Neural crest cell (in vitro differentiated cells): ENCODE data around the gene CNGB1. TPM values are rescaled to one million over a fixed set of nuclear protein-coding genes. Genes with fewer than 3 reads are reported as not detected.

Experiments
- DNase-seq: peaks from one replicate; pipeline ENCODE4 v3.0.0; 2021; ENCODE audit warnings: low read depth, mixed read lengths, low spot score
- H3K27ac Mint-ChIP-seq: one replicate; pipeline ENCODE4 v1.8.0; 2021; ENCODE audit warnings: mild to moderate bottlenecking, mixed read lengths; ENCODE audit not compliant: unreplicated experiment
- H3K27me3 Mint-ChIP-seq: 2 replicates; pipeline ENCODE4 v1.8.0; 2021; ENCODE audit warnings: low read depth, mild to moderate bottlenecking, mixed read lengths
- H3K36me3 Mint-ChIP-seq: 2 replicates; pipeline ENCODE4 v1.8.0; 2021; ENCODE audit warnings: low read depth, mild to moderate bottlenecking, mixed read lengths
- H3K4me1 Mint-ChIP-seq: 2 replicates; pipeline ENCODE4 v1.8.0; 2021; ENCODE audit warnings: mixed read lengths
- H3K4me3 Mint-ChIP-seq: one replicate; pipeline ENCODE4 v1.8.0; 2021; ENCODE audit warnings: mild to moderate bottlenecking, mixed read lengths
- H3K9me3 Mint-ChIP-seq: 2 replicates; pipeline ENCODE4 v1.8.0; 2021; ENCODE audit warnings: mixed read lengths
- CTCF ChIP-seq: fragments of 200-600 bp; sonication (generic); conservative IDR thresholded peaks from 2 replicates; pipeline ENCODE4 v1.5.0; 2021; ENCODE audit warnings: antibody characterized with exemption, mild to moderate bottlenecking
- total RNA-seq: library from RNA; stranded (reverse); gene quantifications from 2 replicates; pipeline ENCODE4 v1.2.1, GENCODE V29; 2021

Gene CNGB1
- total RNA-seq, 1 donor from 2014 or later, result 0.21 TPM

GRCh38 chr16:57887711-57888110 is 83.2 kb downstream of the CNGB1 start:
- no peaks in the 10 kb centered on the region for H3K36me3 Mint-ChIP-seq
- no peak for TF ChIP-seq CTCF
- peaks cover 4% of the 10 kb centered on the region for H3K4me1 Mint-ChIP-seq
- peaks cover 17% of the 10 kb centered on the region for H3K27me3 Mint-ChIP-seq
- DNase-seq, result no peak
- H3K4me3 Mint-ChIP-seq, result no peak overlapping the region
- no peaks in the 10 kb centered on the region for H3K9me3 Mint-ChIP-seq
- H3K27ac Mint-ChIP-seq, result no peak overlapping the region

GRCh38 chr16:57886427-57886826 is 84.5 kb downstream of the CNGB1 start:
- Mint-ChIP-seq H3K4me3 (no peak overlapping the region), H3K9me3 (no peaks in the 10 kb centered on the region), H3K27ac (no peak overlapping the region), H3K36me3 (no peaks in the 10 kb centered on the region), H3K27me3 (peaks cover 17% of the 10 kb centered on the region), H3K4me1 (peaks cover 4% of the 10 kb centered on the region)
- TF ChIP-seq CTCF, result no peak
- DNase-seq, result no peak

- TF ChIP-seq CTCF, result no peak
- no peak for DNase-seq
- peaks cover 19% of the 10 kb centered on the region for H3K27me3 Mint-ChIP-seq
- H3K4me3 Mint-ChIP-seq, result no peak overlapping the region
- H3K36me3 Mint-ChIP-seq, result no peaks in the 10 kb centered on the region
- H3K9me3 Mint-ChIP-seq, result no peaks in the 10 kb centered on the region
- H3K27ac Mint-ChIP-seq, result no peak overlapping the region
- peaks cover 4% of the 10 kb centered on the region for H3K4me1 Mint-ChIP-seq
These were observed 86.2 kb downstream of the CNGB1 start for GRCh38 chr16:57884655-57885133.

GRCh38 chr16:57883953-57884654 is 86.8 kb downstream of the CNGB1 start:
- Mint-ChIP-seq H3K4me1 (peaks cover 4% of the 10 kb centered on the region), H3K36me3 (no peaks in the 10 kb centered on the region), H3K9me3 (no peaks in the 10 kb centered on the region), H3K4me3 (no peak overlapping the region), H3K27me3 (peaks cover 19% of the 10 kb centered on the region), H3K27ac (no peak overlapping the region)
- no peak for TF ChIP-seq CTCF
- DNase-seq, result no peak

GRCh38 chr16:57883480-57883879 is 87.4 kb downstream of the CNGB1 start:
- no peaks in the 10 kb centered on the region for H3K9me3 Mint-ChIP-seq
- peaks cover 21% of the 10 kb centered on the region for H3K27me3 Mint-ChIP-seq
- no peak for TF ChIP-seq CTCF
- H3K36me3 Mint-ChIP-seq, result no peaks in the 10 kb centered on the region
- no peak overlapping the region for H3K4me3 Mint-ChIP-seq
- H3K4me1 Mint-ChIP-seq, result peaks cover 4% of the 10 kb centered on the region
- no peak for DNase-seq
- peak overlapping the region; percentile 78 for H3K27ac Mint-ChIP-seq
